ENCODE results near the gene SMC1B.

GRCh38 chr22:45298934-45299505 is 114.4 kb downstream of the SMC1B start:
- TF ChIP-seq CTCF (IDR thresholded peaks at IDR 0.05) (no peak), POLR2A (IDR thresholded peaks at IDR 0.05) (no peak)

All from thyroid gland (tissue), 4 donors.